Activated CD4-positive, alpha-beta T cell treated with anti-CD3 and anti-CD28 coated beads, Interleukin-2, Interleukin-6, amounts not matched to agents 100 ng/mL and 50 ng/mL, durations not matched to agents 16 hours and 8 hours (primary cell): ENCODE measurements around the gene PDE7B.

ENCODE experiments used
- DNase-seq: peaks from one replicate; pipeline ENCODE4 v3.0.0-alpha.2; 2020

The PDE7B gene

GRCh38 chr6:135851442-135852271 lies at the start of gene PDE7B:
Gene PDE7B, plus strand, starts transcription at chr6:135851701.
- DNase-seq = peak; percentile 68

GRCh38 chr6:135801755-135802465 lies 49.6 kb upstream of the PDE7B start:
- DNase-seq = no peak

GRCh38 chr6:135810486-135810885 lies 41.0 kb upstream of the PDE7B start:
- no peak for DNase-seq

GRCh38 chr6:135811170-135811569 lies 40.3 kb upstream of the PDE7B start:
- no peak for DNase-seq

- DNase-seq = no peak
These were observed 39.6 kb upstream of the PDE7B start for GRCh38 chr6:135811644-135812526.

- no peak for DNase-seq
These were observed 38.1 kb upstream of the PDE7B start for GRCh38 chr6:135813401-135813800.

GRCh38 chr6:135814043-135814442 lies 37.5 kb upstream of the PDE7B start:
- no peak for DNase-seq

- DNase-seq = no peak
These were observed 36.3 kb upstream of the PDE7B start for GRCh38 chr6:135815216-135815615.

GRCh38 chr6:135817035-135817434 lies 34.5 kb upstream of the PDE7B start:
- DNase-seq = no peak

GRCh38 chr6:135819665-135820064 lies 31.8 kb upstream of the PDE7B start:
- no peak for DNase-seq

- no peak for DNase-seq
These were observed 31.2 kb upstream of the PDE7B start for GRCh38 chr6:135820340-135820739.

GRCh38 chr6:135823851-135824250 lies 27.6 kb upstream of the PDE7B start:
- no peak for DNase-seq

GRCh38 chr6:135826236-135826804 lies 25.2 kb upstream of the PDE7B start:
- no peak for DNase-seq

- no peak for DNase-seq
These were observed 23.5 kb upstream of the PDE7B start for GRCh38 chr6:135828021-135828420.

- DNase-seq = no peak
These were observed 21.0 kb upstream of the PDE7B start for GRCh38 chr6:135830452-135830881.

GRCh38 chr6:135831016-135831415 lies 20.5 kb upstream of the PDE7B start:
- DNase-seq = no peak

- DNase-seq = no peak
These were observed 19.3 kb upstream of the PDE7B start for GRCh38 chr6:135832166-135832565.

- DNase-seq = no peak
These were observed 17.7 kb upstream of the PDE7B start for GRCh38 chr6:135833771-135834170.

- no peak for DNase-seq
These were observed 13.6 kb upstream of the PDE7B start for GRCh38 chr6:135837735-135838449.

GRCh38 chr6:135839121-135839520 lies 12.4 kb upstream of the PDE7B start:
- no peak for DNase-seq

- no peak for DNase-seq
These were observed 8.7 kb upstream of the PDE7B start for GRCh38 chr6:135842618-135843392.
